CMK (cell line): ENCODE data around the gene TLX3.
A peak's percentile ranks its signal among the peaks of the same experiment; 100 is the strongest.
"Not testable (repeated sequence)": the region's sequence is repeated elsewhere in the genome, so short reads cannot be mapped to it uniquely, and the experiment has no call there.

Experiments used
- DNase-seq: peaks from one replicate; pipeline ENCODE4 v3.0.0-alpha.2; 2010; ENCODE audit warnings: low read depth

The TLX3 gene

DNA sequence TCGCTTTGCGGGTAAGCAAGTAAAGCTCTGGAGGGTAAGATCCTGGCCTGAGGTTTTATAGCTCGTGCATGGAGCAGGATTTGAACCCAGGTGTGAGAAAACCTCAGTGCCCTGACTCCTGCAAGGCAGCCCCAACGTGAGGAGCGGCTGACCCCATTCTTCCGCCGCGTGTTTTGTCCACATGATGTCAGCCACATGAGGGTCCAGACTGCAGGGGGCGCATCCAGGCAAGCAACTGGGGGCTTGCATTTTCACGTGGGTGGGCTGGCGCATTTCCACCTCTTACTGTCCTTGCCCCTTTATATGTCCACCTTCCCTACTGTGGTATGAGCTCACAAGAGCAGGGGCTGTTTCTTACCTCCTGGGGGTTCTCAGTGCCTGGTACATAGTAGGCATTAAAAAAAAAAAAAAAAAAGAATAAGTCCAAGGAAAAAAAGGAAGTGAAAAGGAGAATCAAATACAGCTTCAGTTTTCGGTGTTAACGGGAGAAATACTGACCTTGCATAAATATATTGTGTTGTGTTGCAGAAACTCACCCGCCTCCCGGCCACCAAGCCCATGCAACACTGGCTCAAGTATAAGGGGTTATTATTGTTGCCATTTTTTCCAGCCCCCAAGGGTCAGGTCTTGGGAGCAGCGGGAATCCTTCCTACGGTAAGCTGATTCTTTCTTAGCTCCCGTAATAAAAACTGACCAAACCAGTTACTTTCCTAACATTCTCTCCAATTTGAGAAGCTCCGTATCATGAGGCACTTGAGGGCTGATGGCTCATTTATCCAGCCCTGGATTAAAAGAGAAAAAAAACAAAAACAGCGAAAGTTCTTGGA, 15.0 kb downstream of the TLX3 start:
- DNase-seq = no peak

DNA sequence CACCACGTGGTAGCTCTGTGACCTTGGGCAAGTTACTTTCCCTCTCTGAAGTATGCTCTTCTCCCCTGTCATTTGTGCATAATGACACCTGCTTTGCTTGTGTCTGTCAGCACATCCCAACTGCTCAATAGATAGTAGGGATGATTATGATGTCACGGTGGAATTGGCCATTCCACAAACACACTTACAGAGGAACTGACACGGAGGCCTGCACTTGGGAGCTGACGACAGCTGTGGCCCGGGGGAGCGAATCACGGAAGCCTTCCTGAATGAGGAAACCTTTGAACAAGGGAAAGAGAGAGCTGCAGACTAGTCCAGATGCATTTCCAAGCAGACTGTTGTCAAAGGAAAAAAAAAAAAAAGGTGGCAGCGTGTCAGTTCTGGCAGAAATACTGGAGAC, 21.0 kb downstream of the TLX3 start:
- DNase-seq = no peak

DNA sequence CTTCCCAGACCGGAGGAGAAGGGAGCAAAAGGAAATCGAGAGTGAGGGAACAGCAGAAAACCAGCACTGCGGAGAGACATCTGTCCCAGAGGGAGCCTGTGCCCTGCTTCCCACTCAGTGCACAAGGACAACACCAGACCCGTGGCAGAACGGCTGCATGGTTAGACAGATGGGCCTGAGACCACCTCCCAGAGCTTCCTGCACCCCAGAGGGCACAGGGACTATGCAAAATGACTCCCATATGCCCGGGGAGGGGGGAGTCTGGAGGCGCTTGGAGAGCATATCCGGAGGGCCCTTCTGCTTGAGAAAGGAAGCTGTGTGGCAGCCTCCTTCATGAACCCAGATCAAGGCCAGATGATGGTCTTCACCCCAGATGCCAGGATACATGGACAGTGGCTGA, 26.6 kb downstream of the TLX3 start:
- no peak for DNase-seq

DNA sequence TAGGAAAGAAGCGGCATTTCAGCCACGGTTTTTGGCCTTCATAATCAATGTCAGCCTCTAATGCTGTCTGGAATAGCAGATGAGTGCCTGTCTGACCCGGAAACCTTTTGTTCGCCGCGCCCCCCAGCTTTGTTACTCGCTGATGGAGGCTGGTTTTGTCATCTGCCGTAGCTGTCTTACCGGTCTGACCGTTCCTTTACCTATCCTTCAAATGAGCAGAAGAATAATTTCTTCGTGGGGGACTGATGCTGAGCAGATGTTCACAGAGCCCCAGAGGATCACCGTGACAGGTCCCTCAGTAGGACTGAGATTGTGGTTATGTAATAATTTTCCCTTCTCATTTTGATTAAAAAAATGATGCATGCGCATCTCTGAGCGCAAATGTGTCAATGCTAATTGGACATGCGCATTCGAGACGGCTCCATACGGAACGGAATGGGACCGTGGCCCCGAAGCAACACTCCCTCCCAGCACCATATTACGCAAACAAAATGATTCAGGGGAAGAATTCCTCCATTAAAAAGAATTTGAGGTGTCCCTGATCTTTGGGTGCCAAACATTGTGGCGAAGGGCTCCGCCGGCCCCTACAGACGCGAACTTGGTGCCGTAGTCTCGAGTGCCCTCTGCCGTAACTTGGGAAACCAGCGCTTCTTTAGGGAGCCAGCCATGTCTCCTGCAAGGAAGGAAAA, 27.6 kb downstream of the TLX3 start:
- no peak for DNase-seq

DNA sequence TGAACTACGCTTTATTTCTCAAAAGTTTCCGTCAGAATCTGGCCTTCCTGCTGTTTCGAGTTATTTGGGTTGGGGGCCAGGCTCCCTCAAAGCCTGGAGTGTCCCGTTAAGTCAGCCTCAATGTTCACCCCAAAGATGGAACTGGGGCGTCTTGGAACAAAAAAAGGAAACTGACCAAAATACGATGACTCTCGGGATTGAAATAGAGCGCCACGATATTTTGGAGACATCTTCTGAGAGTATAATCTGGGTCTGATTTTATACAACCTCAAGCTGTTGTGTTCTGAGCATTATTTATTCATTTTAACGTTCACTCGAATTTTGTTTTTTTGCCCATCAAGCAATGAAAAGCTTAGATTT, 28.1 kb downstream of the TLX3 start:
- no peak for DNase-seq

DNA sequence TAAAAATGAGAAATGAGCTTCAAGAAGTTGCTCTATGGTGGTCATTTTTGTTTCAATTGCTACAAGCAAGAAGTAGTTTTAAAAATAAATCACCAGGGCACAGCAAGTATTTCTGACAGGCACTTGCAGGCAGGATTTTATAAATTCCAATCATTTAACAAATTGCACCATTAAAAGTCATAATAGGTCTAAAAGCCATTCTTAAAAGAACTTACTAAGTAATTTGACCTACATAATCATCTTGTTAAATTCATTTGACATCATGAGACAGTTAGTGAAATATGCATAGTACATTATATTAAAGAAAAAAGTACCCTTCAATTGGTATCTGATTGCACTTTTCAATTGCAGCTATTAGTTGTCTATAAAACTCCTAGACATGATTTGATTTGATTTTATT, 31.0 kb downstream of the TLX3 start:
- DNase-seq = no peak

DNA sequence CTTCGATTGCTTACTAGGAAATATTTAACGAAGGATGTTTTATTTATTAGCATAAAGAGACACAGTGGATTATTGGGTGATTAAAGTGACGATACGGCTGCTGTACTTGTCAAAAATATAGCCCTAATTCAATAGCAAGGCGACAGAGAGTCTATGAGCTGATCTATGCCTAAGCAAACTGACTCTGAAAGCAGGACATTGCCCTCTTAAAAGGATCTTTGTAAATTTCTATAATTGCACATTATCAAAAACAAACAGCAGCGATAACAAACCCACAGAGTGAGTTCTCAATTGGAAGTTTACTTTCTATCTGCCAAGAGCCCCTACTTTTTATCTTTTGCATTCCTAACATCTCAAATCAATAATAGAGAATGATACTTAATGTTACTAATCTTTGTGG, 31.4 kb downstream of the TLX3 start:
- DNase-seq = no peak

DNA sequence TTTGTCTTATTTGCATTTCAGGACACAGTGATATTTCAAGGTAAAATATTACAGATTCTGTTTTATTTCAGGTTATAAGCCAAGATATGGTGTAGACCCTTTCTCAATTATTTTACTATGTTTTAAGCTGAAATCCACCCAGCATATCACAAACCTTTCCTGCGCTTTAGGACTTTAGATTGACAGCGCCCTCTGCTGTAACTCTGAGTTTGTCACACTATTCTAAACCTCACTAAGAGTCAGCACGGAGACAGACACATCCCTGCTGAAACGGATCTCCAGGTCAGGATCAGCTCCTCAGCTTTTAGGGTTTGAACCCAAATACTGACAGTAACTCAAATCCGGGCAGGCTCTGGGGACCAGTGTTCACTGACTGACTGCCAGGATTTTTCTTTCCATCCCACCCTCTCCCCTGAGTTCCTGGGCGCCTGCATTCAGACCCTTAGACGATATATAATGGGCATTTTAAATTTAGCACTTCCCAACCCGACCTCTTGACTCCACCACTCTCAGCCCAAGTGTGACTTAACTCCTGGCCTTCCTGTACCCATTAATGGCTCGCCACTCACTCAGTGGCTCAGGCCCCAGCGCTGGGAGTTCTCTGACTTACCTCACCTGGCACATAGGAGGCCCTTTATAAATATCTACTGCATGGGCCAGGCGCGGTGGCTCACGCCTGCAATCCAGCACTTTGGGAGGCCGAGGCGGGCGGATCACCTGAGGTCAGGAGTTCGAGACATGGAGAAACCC, 33.5 kb downstream of the TLX3 start:
- peak; percentile 22 for DNase-seq

- no peak for DNase-seq
These were observed 36.0 kb downstream of the TLX3 start for GRCh38 chr5:171344936-171345608.

GRCh38 chr5:171351536-171352073, 42.6 kb downstream of the TLX3 start:
- DNase-seq = no peak

DNA sequence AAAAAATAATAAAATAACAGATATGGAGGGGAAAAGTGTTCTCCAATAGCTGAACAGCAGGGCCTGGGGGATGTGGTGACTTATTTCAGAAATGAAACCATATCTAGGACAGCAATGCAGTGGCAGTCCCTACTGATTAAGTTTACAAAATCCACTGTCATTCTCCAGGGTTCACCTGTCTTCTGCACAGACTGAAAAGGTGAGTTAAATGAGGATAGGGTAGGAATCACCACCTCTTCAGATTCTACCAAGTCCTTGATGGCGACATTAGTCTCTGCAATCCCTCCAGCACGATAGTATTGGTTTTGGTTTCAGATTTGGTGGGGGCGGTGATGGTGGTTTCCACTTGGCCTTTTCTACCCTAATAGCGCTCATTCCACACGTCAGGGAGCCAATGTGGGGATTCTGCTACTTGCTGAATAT, 46.3 kb downstream of the TLX3 start:
- DNase-seq = no peak

DNA sequence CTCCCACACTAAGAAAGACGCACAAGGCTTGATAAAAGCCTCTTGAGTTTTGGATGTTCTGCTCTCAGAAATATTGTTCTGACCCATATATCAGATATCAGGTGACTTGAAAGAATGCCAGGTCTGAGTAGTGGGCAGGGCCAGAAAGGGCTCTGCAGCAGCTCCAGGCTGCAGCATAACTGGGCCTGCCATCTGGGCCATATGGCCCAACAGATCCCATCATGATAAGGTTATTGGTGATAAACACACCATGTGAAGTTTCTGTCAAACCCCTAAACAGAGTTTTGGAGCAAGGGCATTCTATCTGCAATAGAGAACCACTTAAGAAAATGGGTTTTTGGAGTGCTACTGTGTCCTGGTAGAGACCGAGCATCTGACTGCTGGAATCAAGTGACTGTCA, 48.8 kb downstream of the TLX3 start:
- no peak for DNase-seq

DNA sequence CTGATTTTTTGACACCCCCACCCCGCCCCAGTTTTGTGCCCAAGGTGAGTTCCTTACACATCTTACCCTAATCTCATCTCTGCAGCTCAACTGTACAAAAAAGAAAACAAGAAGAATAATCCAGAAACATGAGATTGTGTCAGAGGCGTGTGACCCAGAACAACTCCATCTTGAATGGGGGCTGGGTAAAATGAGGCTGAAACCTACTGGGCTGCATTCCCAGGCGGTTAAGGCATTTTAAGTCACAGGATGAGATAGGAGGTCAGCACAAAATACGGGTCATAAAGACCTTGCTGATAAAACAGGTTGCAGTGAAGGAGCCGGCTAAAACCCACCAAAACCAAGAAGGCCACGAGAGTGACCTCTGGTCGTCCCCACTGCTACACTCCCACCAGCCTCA, 52.1 kb downstream of the TLX3 start:
- not testable (repeated sequence) for DNase-seq
